Measurements from ENCODE around the gene TEKT1. TPM values are rescaled to one million over a fixed set of nuclear protein-coding genes. Genes with fewer than 3 reads are reported as not detected.
A peak's percentile ranks its signal among the peaks of the same experiment; 100 is the strongest.

TEKT1 gene
- total RNA-seq, 1 experiment from 2014 or later = not detected

DNA sequence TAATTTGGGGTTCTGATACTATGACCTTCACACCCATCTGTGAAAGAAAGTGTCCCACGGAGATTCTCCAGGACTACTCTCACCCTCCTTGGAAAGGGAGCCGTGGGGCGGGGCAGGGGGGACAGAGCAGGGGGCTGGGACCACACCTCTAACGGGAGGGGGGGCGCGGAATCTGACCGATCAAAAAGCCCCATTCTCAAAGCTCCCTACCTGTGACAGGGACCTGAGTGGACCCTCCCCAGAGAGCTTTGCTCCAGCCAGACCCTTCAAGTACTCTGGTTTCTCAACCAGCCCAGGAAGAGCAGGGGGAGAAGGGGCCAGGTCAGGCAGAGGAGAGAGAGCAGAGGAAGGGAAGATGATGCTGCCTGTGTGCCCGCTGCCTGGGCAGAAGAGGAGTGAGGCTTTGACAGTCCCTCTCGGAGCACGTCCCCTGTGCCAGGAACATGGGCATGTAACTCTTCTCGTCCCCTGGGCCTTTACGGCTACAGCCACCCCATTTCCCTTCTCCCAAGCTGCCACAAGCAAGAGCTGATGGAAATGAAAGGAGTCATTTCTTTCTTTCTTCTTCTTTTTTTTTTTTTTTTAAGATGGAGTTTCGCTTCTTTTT lies 75.0 kb downstream of the TEKT1 start:
- CTCF ChIA-PET = no interaction called here
- H3K4me1 ChIP-seq (ENCODE audit: insufficient read depth, low read length, poor library complexity, severe bottlenecking) = peaks cover 16% of the 10 kb centered on the region
- no peak overlapping the region for H3K27ac ChIP-seq (ENCODE audit: low read depth, low read length, poor library complexity, severe bottlenecking)
- H3K36me3 ChIP-seq (ENCODE audit: insufficient read depth, low read length, poor library complexity, severe bottlenecking) = no peaks in the 10 kb centered on the region
- TF ChIP-seq EZH2 (IDR thresholded peaks at IDR 0.05; ENCODE audit: borderline replicate concordance, low read depth, low read length, poor library complexity, severe bottlenecking) = no peak
- TF ChIP-seq, protein P1, sequence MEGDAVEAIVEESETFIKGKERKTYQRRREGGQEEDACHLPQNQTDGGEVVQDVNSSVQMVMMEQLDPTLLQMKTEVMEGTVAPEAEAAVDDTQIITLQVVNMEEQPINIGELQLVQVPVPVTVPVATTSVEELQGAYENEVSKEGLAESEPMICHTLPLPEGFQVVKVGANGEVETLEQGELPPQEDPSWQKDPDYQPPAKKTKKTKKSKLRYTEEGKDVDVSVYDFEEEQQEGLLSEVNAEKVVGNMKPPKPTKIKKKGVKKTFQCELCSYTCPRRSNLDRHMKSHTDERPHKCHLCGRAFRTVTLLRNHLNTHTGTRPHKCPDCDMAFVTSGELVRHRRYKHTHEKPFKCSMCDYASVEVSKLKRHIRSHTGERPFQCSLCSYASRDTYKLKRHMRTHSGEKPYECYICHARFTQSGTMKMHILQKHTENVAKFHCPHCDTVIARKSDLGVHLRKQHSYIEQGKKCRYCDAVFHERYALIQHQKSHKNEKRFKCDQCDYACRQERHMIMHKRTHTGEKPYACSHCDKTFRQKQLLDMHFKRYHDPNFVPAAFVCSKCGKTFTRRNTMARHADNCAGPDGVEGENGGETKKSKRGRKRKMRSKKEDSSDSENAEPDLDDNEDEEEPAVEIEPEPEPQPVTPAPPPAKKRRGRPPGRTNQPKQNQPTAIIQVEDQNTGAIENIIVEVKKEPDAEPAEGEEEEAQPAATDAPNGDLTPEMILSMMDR (conservative IDR thresholded peaks at IDR 0.05; ENCODE audit: low read depth, low read length) = no peak
- no peak overlapping the region for H3K4me3 ChIP-seq (ENCODE audit: low read depth, low read length, poor library complexity, severe bottlenecking)
- H3K9me3 ChIP-seq (ENCODE audit: low read depth, low read length, poor library complexity, severe bottlenecking) = no peaks in the 10 kb centered on the region
- DNase-seq (ENCODE audit: low spot score) = no peak
- POLR2A ChIA-PET (ENCODE audit: low non-redundant PET) = no interaction called here
- no peaks in the 10 kb centered on the region for H3K27me3 ChIP-seq (replicated peaks; ENCODE audit: insufficient read depth, low read depth, low read length, poor library complexity)
- BruUV-seq (replicated peaks) = no TSS peak
- intact Hi-C loops (cut with micrococcal nuclease; ENCODE audit: unreplicated experiment) = no loop called here

DNA sequence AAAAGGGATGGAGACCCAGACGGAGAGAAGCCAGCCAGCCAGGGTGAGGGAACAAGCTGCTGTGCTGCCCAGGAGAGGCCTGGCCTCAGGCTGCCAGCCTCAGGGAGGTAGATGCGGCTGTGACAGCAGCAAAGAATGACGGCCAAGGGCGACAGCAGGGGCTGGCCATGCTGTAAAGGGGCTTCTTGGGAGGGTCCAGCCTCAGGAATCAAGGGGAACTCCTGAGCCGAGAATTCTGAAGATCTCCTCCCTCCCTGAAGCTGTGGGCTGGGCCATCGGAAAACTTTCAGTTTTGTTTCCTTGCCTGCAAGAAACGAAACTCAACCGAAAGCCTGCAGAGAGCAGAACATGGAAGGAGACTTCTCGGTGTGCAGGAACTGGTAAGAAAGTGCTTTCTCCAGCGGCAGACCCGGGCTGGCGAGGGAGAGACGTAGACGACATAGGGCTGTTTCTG lies 75.8 kb downstream of the TEKT1 start, which contains the start of gene XAF1:
Gene XAF1, plus strand, starts transcription at position 316 of the 454 bp plus-strand sequence. Its CDS starts 33 bp downstream, at position 349.
- POLR2A ChIA-PET (ENCODE audit: low non-redundant PET) = no interaction called here
- no TSS peak for BruUV-seq (replicated peaks)
- Histone ChIP-seq H3K36me3 (ENCODE audit: insufficient read depth, low read length, poor library complexity, severe bottlenecking) (no peaks in the 10 kb centered on the region), H3K4me3 (ENCODE audit: low read depth, low read length, poor library complexity, severe bottlenecking) (no peak within 1 kb of the TSS), H3K9me3 (ENCODE audit: low read depth, low read length, poor library complexity, severe bottlenecking) (no peaks in the 10 kb centered on the region), H3K27ac (ENCODE audit: low read depth, low read length, poor library complexity, severe bottlenecking) (no peak within 1 kb of the TSS), H3K4me1 (ENCODE audit: insufficient read depth, low read length, poor library complexity, severe bottlenecking) (peaks cover 16% of the 10 kb centered on the region), H3K27me3 (replicated peaks; ENCODE audit: insufficient read depth, low read depth, low read length, poor library complexity) (no peaks in the 10 kb centered on the region)
- intact Hi-C loops (cut with micrococcal nuclease; ENCODE audit: unreplicated experiment) = no loop called here
- no peak for DNase-seq (ENCODE audit: low spot score)
- TF ChIP-seq, protein P1 (conservative IDR thresholded peaks at IDR 0.05; ENCODE audit: low read depth, low read length) = no peak
- TF ChIP-seq EZH2 (IDR thresholded peaks at IDR 0.05; ENCODE audit: borderline replicate concordance, low read depth, low read length, poor library complexity, severe bottlenecking) = no peak
- CTCF ChIA-PET = no interaction called here

DNA sequence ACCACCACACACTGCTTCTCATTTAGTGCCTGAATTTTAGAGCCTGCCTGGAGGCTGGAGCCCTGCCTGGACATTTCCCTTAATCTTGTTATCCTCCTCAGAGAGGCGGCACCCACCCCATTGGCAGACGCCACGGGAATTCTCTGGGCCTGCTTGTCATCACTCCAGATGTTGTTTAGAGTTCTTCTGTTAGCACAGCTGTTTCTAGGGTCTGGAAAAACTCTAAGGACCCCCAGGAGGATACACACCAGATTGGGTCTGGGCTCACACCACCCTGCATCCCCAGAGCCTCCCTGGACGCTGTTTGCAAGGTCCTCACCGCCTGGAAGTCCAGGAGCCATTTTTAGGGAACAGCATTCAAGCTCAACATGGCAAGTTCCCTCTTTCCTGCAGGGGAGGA lies 76.2 kb downstream of the TEKT1 start:
- Histone ChIP-seq H3K36me3 (ENCODE audit: insufficient read depth, low read length, poor library complexity, severe bottlenecking) (no peaks in the 10 kb centered on the region), H3K27me3 (replicated peaks; ENCODE audit: insufficient read depth, low read depth, low read length, poor library complexity) (no peaks in the 10 kb centered on the region), H3K27ac (ENCODE audit: low read depth, low read length, poor library complexity, severe bottlenecking) (no peak overlapping the region), H3K9me3 (ENCODE audit: low read depth, low read length, poor library complexity, severe bottlenecking) (no peaks in the 10 kb centered on the region), H3K4me1 (ENCODE audit: insufficient read depth, low read length, poor library complexity, severe bottlenecking) (peaks cover 16% of the 10 kb centered on the region), H3K4me3 (ENCODE audit: low read depth, low read length, poor library complexity, severe bottlenecking) (no peak overlapping the region)
- CTCF ChIA-PET = no interaction called here
- DNase-seq (ENCODE audit: low spot score) = peak; percentile 33
- TF ChIP-seq, protein P1 (conservative IDR thresholded peaks at IDR 0.05; ENCODE audit: low read depth, low read length) = no peak
- no peak for TF ChIP-seq EZH2 (IDR thresholded peaks at IDR 0.05; ENCODE audit: borderline replicate concordance, low read depth, low read length, poor library complexity, severe bottlenecking)
- BruUV-seq (replicated peaks) = no TSS peak
- intact Hi-C loops (cut with micrococcal nuclease; ENCODE audit: unreplicated experiment) = no loop called here
- POLR2A ChIA-PET (ENCODE audit: low non-redundant PET) = no interaction called here

All from A673 (cell line).